ENCODE measurements around the gene TRIM5. TPM values are rescaled to one million over a fixed set of nuclear protein-coding genes. Genes with fewer than 3 reads are reported as not detected.
"Not testable (repeated sequence)": the region's sequence is repeated elsewhere in the genome, so short reads cannot be mapped to it uniquely, and the experiment has no call there.

The TRIM5 gene
- 10 to 100 TPM; 34.1 to 51.7 (median 43.5) TPM for polyA plus RNA-seq (ENCODE audit: insufficient read length in 3 of 3)
- long read RNA-seq, donor 1, partial matches to known transcripts, result 0 of 1 reads
- long read RNA-seq, donor 1, other reads (novel, unspliced or antisense), result 0 of 1 reads
- long read RNA-seq, donor 2, partial matches to known transcripts, result 0 of 2 reads
- long read RNA-seq, donor 2, other reads (novel, unspliced or antisense), result 0 of 2 reads
- long read RNA-seq, donor 3, partial matches to known transcripts, result 0 of 1 reads
- long read RNA-seq, donor 3, other reads (novel, unspliced or antisense), result 0 of 1 reads
- long read RNA-seq, donor 4, partial matches to known transcripts, result 0 of 1 reads
- long read RNA-seq, donor 4, other reads (novel, unspliced or antisense), result 0 of 1 reads
- long read RNA-seq, donor 5, partial matches to known transcripts, result 0 of 1 reads
- long read RNA-seq, donor 5, other reads (novel, unspliced or antisense), result 0 of 1 reads
- long read RNA-seq, donor 6, partial matches to known transcripts, result 0 of 3 reads
- long read RNA-seq, donor 6, other reads (novel, unspliced or antisense), result 0 of 3 reads
- long read RNA-seq, donor 7, partial matches to known transcripts, result 0 of 3 reads
- long read RNA-seq, donor 7, other reads (novel, unspliced or antisense), result 0 of 3 reads
- long read RNA-seq, donor 8, partial matches to known transcripts, result 0 of 1 reads
- long read RNA-seq, donor 8, other reads (novel, unspliced or antisense), result 0 of 1 reads
- long read RNA-seq, donor 9, partial matches to known transcripts, result 0 of 2 reads
- long read RNA-seq, donor 9, other reads (novel, unspliced or antisense), result 0 of 2 reads
- long read RNA-seq, donor 10, result 0 reads
- long read RNA-seq, donor 11, result 0 reads
- long read RNA-seq, donor 12, partial matches to known transcripts, result 0 of 4 reads
- long read RNA-seq, donor 12, other reads (novel, unspliced or antisense), result 0 of 4 reads
- long read RNA-seq, donor 13, partial matches to known transcripts, result 0 of 5 reads
- long read RNA-seq, donor 13, other reads (novel, unspliced or antisense), result 0 of 5 reads
- long read RNA-seq, donor 14, result 0 reads
- long read RNA-seq, donor 15, partial matches to known transcripts, result 0 of 4 reads
- long read RNA-seq, donor 15, other reads (novel, unspliced or antisense), result 0 of 4 reads
- long read RNA-seq, donor 16, partial matches to known transcripts, result 0 of 4 reads
- long read RNA-seq, donor 16, other reads (novel, unspliced or antisense), result 0 of 4 reads

- DNase-seq, result peak; percentile 95
These were observed at the start of gene TRIM5 for GRCh38 chr11:5684646-5685362. Gene TRIM5, minus strand, starts transcription at chr11:5685074. Its CDS starts 4,897 bp downstream, at chr11:5680177.

GRCh38 chr11:5727691-5728090 is 42.8 kb upstream of the TRIM5 start:
- DNase-seq, result no peak

GRCh38 chr11:5726351-5726750 is 41.5 kb upstream of the TRIM5 start:
- DNase-seq, result no peak

- no peak for DNase-seq
These were observed 37.7 kb upstream of the TRIM5 start for GRCh38 chr11:5722622-5723021.

GRCh38 chr11:5719703-5720495 is 35.0 kb upstream of the TRIM5 start:
- no peak for DNase-seq

GRCh38 chr11:5716518-5716917 is 31.6 kb upstream of the TRIM5 start:
- not testable (repeated sequence) for DNase-seq

- no peak for DNase-seq
These were observed 28.8 kb upstream of the TRIM5 start for GRCh38 chr11:5713695-5714094.

- no peak for DNase-seq
These were observed 27.6 kb upstream of the TRIM5 start for GRCh38 chr11:5712507-5712906.

- no peak for DNase-seq
These were observed 20.8 kb upstream of the TRIM5 start for GRCh38 chr11:5705688-5706087.

- no peak for DNase-seq
These were observed 19.1 kb upstream of the TRIM5 start for GRCh38 chr11:5703741-5704536.

GRCh38 chr11:5701055-5701577 is 16.2 kb upstream of the TRIM5 start:
- no peak for DNase-seq

GRCh38 chr11:5700421-5701054 is 15.7 kb upstream of the TRIM5 start:
- no peak for DNase-seq

GRCh38 chr11:5698281-5698680 is 13.4 kb upstream of the TRIM5 start:
- DNase-seq, result no peak

- no peak for DNase-seq
These were observed 11.3 kb upstream of the TRIM5 start for GRCh38 chr11:5696210-5696609.

GRCh38 chr11:5695580-5695979 is 10.7 kb upstream of the TRIM5 start:
- no peak for DNase-seq

- DNase-seq, result no peak
These were observed 9.8 kb upstream of the TRIM5 start for GRCh38 chr11:5694642-5695041.

GRCh38 chr11:5691964-5692361 is 7.1 kb upstream of the TRIM5 start:
- DNase-seq, result no peak

GRCh38 chr11:5691238-5691963 is 6.5 kb upstream of the TRIM5 start:
- DNase-seq, result not testable (repeated sequence)
